Natural killer cell (primary cell): ENCODE data around the gene THAP5. TPM values are rescaled to one million over a fixed set of nuclear protein-coding genes. Genes with fewer than 3 reads are reported as not detected.

ENCODE experiments used
- ATAC-seq, 3 donors: fragments of 150-1000 bp in 2 of 3; fragments of 200-7000 bp in 1 of 3; cut with Tn5 transposase; 1 replicate in 1 of 3; 2 replicates in 2 of 3; pipeline ENCODE4 v1.10.0; 2021; ENCODE audit warnings: mild to moderate bottlenecking in 2 of 3, moderate library complexity in 2 of 3
- DNase-seq, 2 donors: peaks; one replicate each; pipeline versions ENCODE4 v3.0.0 to v3.0.0-alpha.2; 2013 to 2021; ENCODE audit warnings: mixed read lengths in 1 of 2
- H3K27ac ChIP-seq: one replicate; pipeline ENCODE4 v1.5.1; 2013; ENCODE audit warnings: mild to moderate bottlenecking, low read length
- H3K27me3 ChIP-seq: one replicate; pipeline ENCODE4 v1.6.1; 2013; ENCODE audit warnings: low read length; ENCODE audit not compliant: control insufficient read depth, insufficient read depth
- H3K36me3 ChIP-seq: one replicate; pipeline ENCODE4 v1.6.1; 2013; ENCODE audit warnings: low read length; ENCODE audit not compliant: control insufficient read depth, insufficient read depth
- H3K4me1 ChIP-seq: one replicate; pipeline ENCODE4 v1.6.1; 2013; ENCODE audit warnings: low read length; ENCODE audit not compliant: control insufficient read depth, insufficient read depth
- H3K4me3 ChIP-seq: one replicate; pipeline ENCODE4 v1.5.1; 2013; ENCODE audit warnings: low read length
- H3K9me3 ChIP-seq: one replicate; pipeline ENCODE4 v1.6.1; 2013; ENCODE audit warnings: low read length; ENCODE audit not compliant: control insufficient read depth, insufficient read depth
- H3K27ac Mint-ChIP-seq, 2 donors: one replicate each; pipeline ENCODE4 v1.8.0; 2022; ENCODE audit warnings: mild to moderate bottlenecking in 2 of 2, mixed read lengths in 2 of 2, moderate library complexity in 1 of 2
- H3K27me3 Mint-ChIP-seq, 2 donors: one replicate each; pipeline ENCODE4 v1.8.0; 2022; ENCODE audit warnings: low read depth in 2 of 2, mixed read lengths in 2 of 2
- H3K36me3 Mint-ChIP-seq: one replicate; pipeline ENCODE4 v1.8.0; 2022; ENCODE audit warnings: mixed read lengths
- H3K4me1 Mint-ChIP-seq, 2 donors: one replicate each; pipeline ENCODE4 v1.8.0; 2022; ENCODE audit warnings: mixed read lengths in 2 of 2
- H3K4me3 Mint-ChIP-seq: one replicate; pipeline ENCODE4 v1.8.0; 2022; ENCODE audit warnings: mild to moderate bottlenecking, moderate library complexity, mixed read lengths
- H3K9me3 Mint-ChIP-seq, 2 donors: one replicate each; pipeline ENCODE4 v1.8.0; 2022; ENCODE audit warnings: mixed read lengths in 2 of 2
- CTCF ChIP-seq: fragments of 200-600 bp; IDR thresholded peaks from one replicate; pipeline ENCODE4 v1.8.0; 2022; ENCODE audit warnings: antibody characterized with exemption
- WGBS: methylation state at CpG from one replicate; pipeline ENCODE4 v1.1.7; 2013; ENCODE audit warnings: missing lambda C conversion rate; ENCODE audit not compliant: insufficient coverage; 5-methylcytosine and 5-hydroxymethylcytosine counted together
- intact Hi-C: fragments of 100-400 bp; cut with micrococcal nuclease; formaldehyde crosslinking; loops from one replicate; pipeline ENCODE4 v1.14.2; 2022
- total RNA-seq, 4 donors: library from RNA; stranded (reverse); fragments of 120-200 nt in 1 of 4; gene quantifications; one replicate each; pipeline versions ENCODE4 v1.2.3 to v1.2.4, GENCODE V29; 2013 to 2022

Gene THAP5
- total RNA-seq, 3 donors from 2014 or later (not counting 1 experiment from before 2014, with no cell fraction given) = 13.8 to 21.0 (median 19.1) TPM

GRCh38 chr7:108535744-108536143 lies 33.8 kb downstream of the THAP5 start:
- no peak overlapping the region for H3K4me3 Mint-ChIP-seq
- H3K4me3 ChIP-seq = no peak overlapping the region
- no peak for TF ChIP-seq CTCF
- H3K36me3 Mint-ChIP-seq = no peaks in the 10 kb centered on the region
- peaks cover 18 to 28% of the 10 kb centered on the region in 2 donors for H3K27me3 Mint-ChIP-seq
- H3K4me1 ChIP-seq = no peaks in the 10 kb centered on the region
- no peak overlapping the region for H3K27ac Mint-ChIP-seq
- no peaks in the 10 kb centered on the region for H3K27me3 ChIP-seq
- no peaks in the 10 kb centered on the region for H3K9me3 Mint-ChIP-seq
- no peaks in the 10 kb centered on the region for H3K9me3 ChIP-seq
- no peaks in the 10 kb centered on the region for H3K36me3 ChIP-seq
- no peak for ATAC-seq
- intact Hi-C loops = no loop called here
- H3K27ac ChIP-seq = no peak overlapping the region
- no CpG with 5 or more reads among the region's 1 CpG for WGBS
- no peaks in the 10 kb centered on the region for H3K4me1 Mint-ChIP-seq
- DNase-seq = no peak

GRCh38 chr7:108535257-108535656 lies 34.2 kb downstream of the THAP5 start:
- TF ChIP-seq CTCF = no peak
- Histone ChIP-seq H3K27me3 (no peaks in the 10 kb centered on the region), H3K9me3 (no peaks in the 10 kb centered on the region), H3K4me1 (no peaks in the 10 kb centered on the region), H3K4me3 (no peak overlapping the region), H3K36me3 (no peaks in the 10 kb centered on the region), H3K27ac (no peak overlapping the region)
- Mint-ChIP-seq H3K27ac (no peak overlapping the region), H3K9me3 (no peaks in the 10 kb centered on the region), H3K36me3 (no peaks in the 10 kb centered on the region), H3K4me3 (no peak overlapping the region), H3K27me3 (peaks cover 21 to 28% of the 10 kb centered on the region in 2 donors), H3K4me1 (no peaks in the 10 kb centered on the region)
- DNase-seq (no peak), ATAC-seq (no peak)
- 74% methylated on average over 4 of the region's 5 CpGs for WGBS
- intact Hi-C loops = no loop called here

- no peaks in the 10 kb centered on the region for H3K4me1 Mint-ChIP-seq
Measured at GRCh38 chr7:108533712-108534111, 35.8 kb downstream of the THAP5 start.

More at GRCh38 chr7:108533712-108534111, 35.8 kb downstream of the THAP5 start:
- Mint-ChIP-seq H3K27ac (no peak overlapping the region), H3K27me3 (peaks cover 22 to 28% of the 10 kb centered on the region in 2 donors), H3K9me3 (no peaks in the 10 kb centered on the region), H3K36me3 (no peaks in the 10 kb centered on the region), H3K4me3 (no peak overlapping the region)
- intact Hi-C loops = no loop called here
- Histone ChIP-seq H3K27ac (no peak overlapping the region), H3K4me1 (no peaks in the 10 kb centered on the region), H3K36me3 (no peaks in the 10 kb centered on the region), H3K27me3 (no peaks in the 10 kb centered on the region), H3K4me3 (no peak overlapping the region), H3K9me3 (no peaks in the 10 kb centered on the region)
- no CpG with 5 or more reads among the region's 3 CpGs for WGBS
- DNase-seq = no peak
- no peak for TF ChIP-seq CTCF
- no peak for ATAC-seq
